ENCODE data around the gene SPINDOC. TPM values are rescaled to one million over a fixed set of nuclear protein-coding genes. Genes with fewer than 3 reads are reported as not detected.

The SPINDOC gene
- total RNA-seq, 1 donor from 2014 or later: 48.3 TPM

GRCh38 chr11:63775191-63775590 lies 38.1 kb upstream of the SPINDOC start:
- no peak for FAIRE-seq
- H3K36me3 Mint-ChIP-seq (ENCODE audit: low read depth, unreplicated experiment): peaks cover 3% of the 10 kb centered on the region
- no peaks in the 10 kb centered on the region for H3K79me2 ChIP-seq (ENCODE audit: insufficient read depth, low read length)
- H3K4me1 Mint-ChIP-seq (ENCODE audit: low read depth, unreplicated experiment): peaks cover 16% of the 10 kb centered on the region
- no peaks in the 10 kb centered on the region for H3K4me1 ChIP-seq (ENCODE audit: insufficient read depth, low read length)
- no peak overlapping the region for H3K9ac ChIP-seq (ENCODE audit: low read length)
- no peak for DNase-seq (ENCODE audit: low read depth)
- H3K4me3 Mint-ChIP-seq (ENCODE audit: unreplicated experiment): no peak overlapping the region
- H3K27ac ChIP-seq (ENCODE audit: low read depth, low read length): no peak overlapping the region
- TF ChIP-seq EZH2 (IDR thresholded peaks at IDR 0.05; ENCODE audit: insufficient read depth, low read length): no peak
- TF ChIP-seq, protein P1, sequence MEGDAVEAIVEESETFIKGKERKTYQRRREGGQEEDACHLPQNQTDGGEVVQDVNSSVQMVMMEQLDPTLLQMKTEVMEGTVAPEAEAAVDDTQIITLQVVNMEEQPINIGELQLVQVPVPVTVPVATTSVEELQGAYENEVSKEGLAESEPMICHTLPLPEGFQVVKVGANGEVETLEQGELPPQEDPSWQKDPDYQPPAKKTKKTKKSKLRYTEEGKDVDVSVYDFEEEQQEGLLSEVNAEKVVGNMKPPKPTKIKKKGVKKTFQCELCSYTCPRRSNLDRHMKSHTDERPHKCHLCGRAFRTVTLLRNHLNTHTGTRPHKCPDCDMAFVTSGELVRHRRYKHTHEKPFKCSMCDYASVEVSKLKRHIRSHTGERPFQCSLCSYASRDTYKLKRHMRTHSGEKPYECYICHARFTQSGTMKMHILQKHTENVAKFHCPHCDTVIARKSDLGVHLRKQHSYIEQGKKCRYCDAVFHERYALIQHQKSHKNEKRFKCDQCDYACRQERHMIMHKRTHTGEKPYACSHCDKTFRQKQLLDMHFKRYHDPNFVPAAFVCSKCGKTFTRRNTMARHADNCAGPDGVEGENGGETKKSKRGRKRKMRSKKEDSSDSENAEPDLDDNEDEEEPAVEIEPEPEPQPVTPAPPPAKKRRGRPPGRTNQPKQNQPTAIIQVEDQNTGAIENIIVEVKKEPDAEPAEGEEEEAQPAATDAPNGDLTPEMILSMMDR (IDR thresholded peaks at IDR 0.05; ENCODE audit: insufficient read depth, low read depth, low read length): no peak
- H3K9me3 Mint-ChIP-seq (ENCODE audit: unreplicated experiment): no peaks in the 10 kb centered on the region
- no peaks in the 10 kb centered on the region for H3K27me3 ChIP-seq (ENCODE audit: insufficient read depth, low read length)
- H3K27ac Mint-ChIP-seq (ENCODE audit: unreplicated experiment): no peak overlapping the region
- H3K9me3 ChIP-seq (ENCODE audit: insufficient read depth, low read depth, low read length): no peaks in the 10 kb centered on the region
- peaks cover 5% of the 10 kb centered on the region for H3K27me3 Mint-ChIP-seq (ENCODE audit: low read depth, unreplicated experiment)
- H3K4me2 ChIP-seq (ENCODE audit: low read length): no peak overlapping the region
- no peak overlapping the region for H2AFZ ChIP-seq (ENCODE audit: low read depth, low read length)
- no peaks in the 10 kb centered on the region for H3K36me3 ChIP-seq (ENCODE audit: insufficient read depth, low read length)
- H4K20me1 ChIP-seq (ENCODE audit: insufficient read depth, low read length): no peaks in the 10 kb centered on the region
- H3K4me3 ChIP-seq (ENCODE audit: insufficient read depth, low read depth, low read length): no peak overlapping the region

DNA sequence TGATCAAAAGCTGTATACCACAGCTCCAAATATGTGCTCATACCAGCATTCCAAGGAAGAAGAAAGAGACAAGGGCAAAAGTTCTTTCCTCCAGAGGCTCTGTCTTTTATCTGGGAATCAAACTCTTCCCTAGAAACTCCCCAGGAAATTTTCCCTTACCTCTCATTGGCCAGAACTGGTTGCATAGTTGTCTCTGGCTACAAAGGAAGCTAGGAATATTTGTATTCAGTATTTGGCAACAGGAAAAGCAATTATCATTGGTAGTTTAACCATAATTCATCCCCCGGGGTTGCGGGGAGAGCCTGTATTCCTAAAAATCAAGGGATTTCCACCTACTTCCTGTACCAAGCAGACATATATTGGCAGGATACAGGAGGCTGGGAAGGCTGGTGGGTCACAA lies 34.2 kb upstream of the SPINDOC start:
- Histone ChIP-seq H2AFZ (ENCODE audit: low read depth, low read length) (no peak overlapping the region), H3K4me2 (ENCODE audit: low read length) (no peak overlapping the region), H3K4me1 (ENCODE audit: insufficient read depth, low read length) (no peaks in the 10 kb centered on the region), H3K27ac (ENCODE audit: low read depth, low read length) (no peak overlapping the region), H3K4me3 (ENCODE audit: insufficient read depth, low read depth, low read length) (no peak overlapping the region), H3K27me3 (ENCODE audit: insufficient read depth, low read length) (no peaks in the 10 kb centered on the region), H3K79me2 (ENCODE audit: insufficient read depth, low read length) (no peaks in the 10 kb centered on the region), H4K20me1 (ENCODE audit: insufficient read depth, low read length) (no peaks in the 10 kb centered on the region), H3K9ac (ENCODE audit: low read length) (no peak overlapping the region), H3K9me3 (ENCODE audit: insufficient read depth, low read depth, low read length) (no peaks in the 10 kb centered on the region), H3K36me3 (ENCODE audit: insufficient read depth, low read length) (no peaks in the 10 kb centered on the region)
- H3K27me3 Mint-ChIP-seq (ENCODE audit: low read depth, unreplicated experiment): peaks cover 5% of the 10 kb centered on the region
- DNase-seq (ENCODE audit: low read depth): no peak
- no peak overlapping the region for H3K27ac Mint-ChIP-seq (ENCODE audit: unreplicated experiment)
- no peak for FAIRE-seq
- peaks cover 12% of the 10 kb centered on the region for H3K4me1 Mint-ChIP-seq (ENCODE audit: low read depth, unreplicated experiment)
- no peaks in the 10 kb centered on the region for H3K9me3 Mint-ChIP-seq (ENCODE audit: unreplicated experiment)
- TF ChIP-seq, protein P1 (IDR thresholded peaks at IDR 0.05; ENCODE audit: insufficient read depth, low read depth, low read length): no peak
- TF ChIP-seq EZH2 (IDR thresholded peaks at IDR 0.05; ENCODE audit: insufficient read depth, low read length): no peak
- no peak overlapping the region for H3K4me3 Mint-ChIP-seq (ENCODE audit: unreplicated experiment)
- H3K36me3 Mint-ChIP-seq (ENCODE audit: low read depth, unreplicated experiment): peaks cover 3% of the 10 kb centered on the region

GRCh38 chr11:63782749-63783148 lies 30.5 kb upstream of the SPINDOC start:
- H3K79me2 ChIP-seq (ENCODE audit: insufficient read depth, low read length): no peaks in the 10 kb centered on the region
- H3K9ac ChIP-seq (ENCODE audit: low read length): no peak overlapping the region
- no peaks in the 10 kb centered on the region for H3K9me3 ChIP-seq (ENCODE audit: insufficient read depth, low read depth, low read length)
- H3K4me1 Mint-ChIP-seq (ENCODE audit: low read depth, unreplicated experiment): peaks cover 12% of the 10 kb centered on the region
- H2AFZ ChIP-seq (ENCODE audit: low read depth, low read length): no peak overlapping the region
- H3K4me3 ChIP-seq (ENCODE audit: insufficient read depth, low read depth, low read length): no peak overlapping the region
- no peaks in the 10 kb centered on the region for H3K4me1 ChIP-seq (ENCODE audit: insufficient read depth, low read length)
- FAIRE-seq (no peak), DNase-seq (ENCODE audit: low read depth) (no peak)
- no peak overlapping the region for H3K4me3 Mint-ChIP-seq (ENCODE audit: unreplicated experiment)
- no peak overlapping the region for H3K27ac ChIP-seq (ENCODE audit: low read depth, low read length)
- H3K4me2 ChIP-seq (ENCODE audit: low read length): no peak overlapping the region
- H3K27me3 Mint-ChIP-seq (ENCODE audit: low read depth, unreplicated experiment): peaks cover 4% of the 10 kb centered on the region
- TF ChIP-seq EZH2 (IDR thresholded peaks at IDR 0.05; ENCODE audit: insufficient read depth, low read length): no peak
- TF ChIP-seq, protein P1 (IDR thresholded peaks at IDR 0.05; ENCODE audit: insufficient read depth, low read depth, low read length): no peak
- H4K20me1 ChIP-seq (ENCODE audit: insufficient read depth, low read length): no peaks in the 10 kb centered on the region
- no peaks in the 10 kb centered on the region for H3K9me3 Mint-ChIP-seq (ENCODE audit: unreplicated experiment)
- no peaks in the 10 kb centered on the region for H3K27me3 ChIP-seq (ENCODE audit: insufficient read depth, low read length)
- H3K36me3 ChIP-seq (ENCODE audit: insufficient read depth, low read length): no peaks in the 10 kb centered on the region
- H3K27ac Mint-ChIP-seq (ENCODE audit: unreplicated experiment): no peak overlapping the region
- H3K36me3 Mint-ChIP-seq (ENCODE audit: low read depth, unreplicated experiment): no peaks in the 10 kb centered on the region
